Mucosa of stomach (tissue), 1 donor: Measurements from ENCODE around the gene SCARB1.

ENCODE experiments used
- H3K27me3 ChIP-seq: one replicate; pipeline ENCODE4 v1.7.0; 2013; ENCODE audit warnings: mild to moderate bottlenecking, low read length; ENCODE audit not compliant: control insufficient read depth, insufficient read depth
- H3K36me3 ChIP-seq: one replicate; pipeline ENCODE4 v1.7.0; 2013; ENCODE audit warnings: low read length; ENCODE audit not compliant: control insufficient read depth, insufficient read depth
- H3K4me1 ChIP-seq: one replicate; pipeline ENCODE4 v1.7.0; 2013; ENCODE audit warnings: mild to moderate bottlenecking, low read length; ENCODE audit not compliant: control insufficient read depth, insufficient read depth
- H3K4me3 ChIP-seq: one replicate; pipeline ENCODE4 v1.7.0; 2013; ENCODE audit warnings: low read length
- H3K9ac ChIP-seq: one replicate; pipeline ENCODE4 v1.7.0; 2013; ENCODE audit warnings: mild to moderate bottlenecking, low read length, moderate library complexity
- H3K9me3 ChIP-seq: one replicate; pipeline ENCODE4 v1.7.0; 2013; ENCODE audit warnings: mild to moderate bottlenecking, low read length, moderate library complexity; ENCODE audit not compliant: control insufficient read depth
- donor health status: Pancreatic carcinoma.

The SCARB1 gene

DNA sequence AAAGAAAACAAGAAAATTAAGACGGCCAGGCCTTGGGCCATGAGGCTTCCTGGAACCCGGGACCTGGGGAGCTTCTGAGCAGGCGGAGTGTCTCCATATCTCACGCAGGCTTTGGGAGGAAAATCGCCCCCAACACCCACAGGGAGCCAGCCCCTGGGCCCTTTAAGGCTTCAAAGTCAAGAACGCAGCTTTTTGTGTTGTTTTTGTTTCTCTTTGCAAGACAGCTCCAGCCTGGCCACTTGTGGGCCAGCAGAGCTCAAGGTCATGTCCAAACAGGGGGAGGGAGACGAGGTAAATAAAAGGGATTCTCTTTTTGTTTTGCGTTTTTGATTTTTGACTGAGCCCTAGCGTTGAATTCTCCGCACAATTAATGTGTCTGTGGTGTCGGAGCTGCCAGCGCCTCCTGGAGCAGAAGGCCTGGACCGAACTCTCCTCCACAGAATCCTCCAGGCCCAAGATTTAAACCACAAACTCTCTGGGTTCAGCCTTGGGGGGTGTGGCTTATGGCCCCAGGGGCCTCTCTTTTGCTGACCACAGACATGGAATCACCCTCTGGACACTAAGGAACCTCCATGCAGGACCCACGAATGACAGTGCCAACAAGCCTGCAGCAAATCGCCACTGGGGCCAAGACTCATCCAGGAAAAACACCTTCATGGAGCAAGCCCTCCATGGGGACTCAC, 8.2 kb downstream of the SCARB1 start:
- peaks cover 33% of the 10 kb centered on the region for H3K4me1 ChIP-seq
- no peak overlapping the region for H3K9ac ChIP-seq
- H3K9me3 ChIP-seq: no peaks in the 10 kb centered on the region
- no peak overlapping the region for H3K4me3 ChIP-seq
- H3K27me3 ChIP-seq: no peaks in the 10 kb centered on the region
- H3K36me3 ChIP-seq: no peaks in the 10 kb centered on the region

DNA sequence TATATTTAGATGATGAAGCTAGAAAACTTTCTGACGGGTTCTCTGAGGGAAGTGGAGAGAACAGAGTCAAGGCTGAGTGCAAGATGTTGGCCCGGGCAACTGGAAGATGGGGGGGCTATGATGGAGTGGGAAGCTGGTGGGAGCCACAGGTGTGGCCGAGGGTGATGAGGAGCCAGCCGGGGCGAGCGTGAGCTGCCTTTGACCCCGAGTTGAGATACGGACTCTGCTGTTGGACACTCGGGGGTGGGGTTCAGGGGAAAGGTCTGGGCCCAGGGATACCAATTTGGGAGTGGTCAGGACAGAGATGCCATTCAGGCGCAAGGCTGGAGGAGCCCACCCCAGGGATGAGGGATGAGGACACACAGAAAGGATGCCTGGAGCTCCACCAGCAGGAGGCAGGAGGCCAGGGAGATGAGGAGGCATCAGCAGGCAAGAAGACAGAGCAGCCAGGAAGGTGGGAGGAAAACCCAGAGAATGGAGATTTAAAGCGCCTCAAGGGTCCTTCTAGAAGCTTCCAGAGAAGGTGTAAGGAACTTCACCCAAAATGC, 9.0 kb downstream of the SCARB1 start:
- H3K4me3 ChIP-seq: no peak overlapping the region
- H3K9ac ChIP-seq: no peak overlapping the region
- H3K4me1 ChIP-seq: peaks cover 33% of the 10 kb centered on the region
- no peaks in the 10 kb centered on the region for H3K36me3 ChIP-seq
- H3K9me3 ChIP-seq: no peaks in the 10 kb centered on the region
- no peaks in the 10 kb centered on the region for H3K27me3 ChIP-seq

- no peak overlapping the region for H3K4me3 ChIP-seq
- H3K36me3 ChIP-seq: no peaks in the 10 kb centered on the region
- peaks cover 33% of the 10 kb centered on the region for H3K4me1 ChIP-seq
- no peaks in the 10 kb centered on the region for H3K27me3 ChIP-seq
- H3K9me3 ChIP-seq: no peaks in the 10 kb centered on the region
- H3K9ac ChIP-seq: no peak overlapping the region
Observed at GRCh38 chr12:124853781-124854636, 9.7 kb downstream of the SCARB1 start.

GRCh38 chr12:124852911-124853427, 10.7 kb downstream of the SCARB1 start:
- H3K4me1 ChIP-seq: peaks cover 33% of the 10 kb centered on the region
- no peaks in the 10 kb centered on the region for H3K36me3 ChIP-seq
- H3K9ac ChIP-seq: no peak overlapping the region
- H3K9me3 ChIP-seq: no peaks in the 10 kb centered on the region
- H3K27me3 ChIP-seq: no peaks in the 10 kb centered on the region
- H3K4me3 ChIP-seq: no peak overlapping the region

DNA sequence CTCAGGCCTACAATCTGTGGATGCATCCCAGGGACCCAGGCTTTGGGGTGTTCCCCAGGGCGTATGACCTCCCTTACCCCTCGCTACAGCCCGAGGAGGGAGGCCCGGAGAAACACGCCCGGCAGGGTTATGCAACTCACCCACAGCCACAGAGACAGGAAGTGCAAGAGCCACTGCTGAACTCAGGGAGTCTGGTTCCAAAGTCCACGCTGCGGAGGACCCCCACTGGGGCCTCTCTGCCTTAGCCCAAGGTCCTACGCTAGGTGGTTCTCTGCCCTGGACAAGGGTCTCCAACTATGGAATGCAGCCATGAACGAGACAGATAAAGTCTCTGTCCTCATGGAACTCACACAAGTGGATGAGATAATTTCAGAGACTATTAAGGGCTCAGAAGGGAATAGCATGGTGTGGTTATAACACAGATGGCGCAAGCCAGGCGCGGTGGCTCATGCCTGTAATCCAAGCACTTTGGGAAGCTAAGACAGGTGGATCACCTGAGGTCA, 11.3 kb downstream of the SCARB1 start:
- Histone ChIP-seq H3K27me3 (no peaks in the 10 kb centered on the region), H3K4me3 (no peak overlapping the region), H3K36me3 (no peaks in the 10 kb centered on the region), H3K9ac (no peak overlapping the region), H3K4me1 (peaks cover 33% of the 10 kb centered on the region), H3K9me3 (no peaks in the 10 kb centered on the region)

GRCh38 chr12:124851342-124851741, 12.3 kb downstream of the SCARB1 start:
- no peaks in the 10 kb centered on the region for H3K9me3 ChIP-seq
- H3K9ac ChIP-seq: no peak overlapping the region
- H3K4me1 ChIP-seq: peaks cover 28% of the 10 kb centered on the region
- no peaks in the 10 kb centered on the region for H3K36me3 ChIP-seq
- H3K27me3 ChIP-seq: no peaks in the 10 kb centered on the region
- no peak overlapping the region for H3K4me3 ChIP-seq

- H3K36me3 ChIP-seq: no peaks in the 10 kb centered on the region
- H3K4me1 ChIP-seq: peaks cover 21% of the 10 kb centered on the region
- H3K4me3 ChIP-seq: no peak overlapping the region
- no peak overlapping the region for H3K9ac ChIP-seq
- H3K27me3 ChIP-seq: no peaks in the 10 kb centered on the region
- no peaks in the 10 kb centered on the region for H3K9me3 ChIP-seq
Observed at GRCh38 chr12:124849382-124849781, 14.3 kb downstream of the SCARB1 start.

DNA sequence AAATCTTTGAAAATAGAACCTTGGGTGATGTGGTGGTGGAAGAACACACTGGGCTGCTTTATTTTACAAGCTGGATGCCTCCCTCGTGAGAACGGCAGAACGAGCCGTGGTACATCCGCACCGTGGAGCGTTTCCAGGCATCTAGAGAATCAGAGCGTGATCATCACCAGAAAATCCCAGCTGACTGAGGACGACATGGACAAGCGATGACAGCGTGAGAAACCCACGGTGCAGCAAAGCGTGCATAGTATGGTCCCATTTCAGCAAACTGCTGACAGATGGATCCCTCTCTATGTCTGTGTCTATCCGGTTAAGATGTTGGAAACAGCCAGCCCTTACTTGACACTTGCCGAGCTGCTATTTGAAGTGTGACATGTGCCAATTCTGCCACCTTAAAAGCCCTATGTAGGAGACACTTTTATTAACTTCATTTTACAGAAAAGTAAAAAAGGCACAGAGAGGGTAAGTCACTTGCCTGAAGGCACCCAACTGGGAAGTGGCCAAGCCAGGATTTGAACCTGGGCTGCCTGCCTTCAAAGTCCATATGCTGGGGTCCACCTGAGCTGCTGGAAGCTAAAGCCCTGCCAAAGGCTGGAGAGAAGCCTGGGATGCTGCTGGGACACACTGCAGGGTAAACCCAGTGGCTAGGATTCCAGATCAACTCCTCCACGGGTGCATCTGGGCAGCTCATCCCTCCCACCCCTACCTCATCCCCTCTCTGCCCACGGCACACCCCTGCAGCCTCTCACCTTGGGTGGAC, 14.9 kb downstream of the SCARB1 start:
- Histone ChIP-seq H3K9me3 (no peaks in the 10 kb centered on the region), H3K36me3 (no peaks in the 10 kb centered on the region), H3K27me3 (no peaks in the 10 kb centered on the region), H3K4me1 (peaks cover 15% of the 10 kb centered on the region), H3K9ac (no peak overlapping the region), H3K4me3 (no peak overlapping the region)

DNA sequence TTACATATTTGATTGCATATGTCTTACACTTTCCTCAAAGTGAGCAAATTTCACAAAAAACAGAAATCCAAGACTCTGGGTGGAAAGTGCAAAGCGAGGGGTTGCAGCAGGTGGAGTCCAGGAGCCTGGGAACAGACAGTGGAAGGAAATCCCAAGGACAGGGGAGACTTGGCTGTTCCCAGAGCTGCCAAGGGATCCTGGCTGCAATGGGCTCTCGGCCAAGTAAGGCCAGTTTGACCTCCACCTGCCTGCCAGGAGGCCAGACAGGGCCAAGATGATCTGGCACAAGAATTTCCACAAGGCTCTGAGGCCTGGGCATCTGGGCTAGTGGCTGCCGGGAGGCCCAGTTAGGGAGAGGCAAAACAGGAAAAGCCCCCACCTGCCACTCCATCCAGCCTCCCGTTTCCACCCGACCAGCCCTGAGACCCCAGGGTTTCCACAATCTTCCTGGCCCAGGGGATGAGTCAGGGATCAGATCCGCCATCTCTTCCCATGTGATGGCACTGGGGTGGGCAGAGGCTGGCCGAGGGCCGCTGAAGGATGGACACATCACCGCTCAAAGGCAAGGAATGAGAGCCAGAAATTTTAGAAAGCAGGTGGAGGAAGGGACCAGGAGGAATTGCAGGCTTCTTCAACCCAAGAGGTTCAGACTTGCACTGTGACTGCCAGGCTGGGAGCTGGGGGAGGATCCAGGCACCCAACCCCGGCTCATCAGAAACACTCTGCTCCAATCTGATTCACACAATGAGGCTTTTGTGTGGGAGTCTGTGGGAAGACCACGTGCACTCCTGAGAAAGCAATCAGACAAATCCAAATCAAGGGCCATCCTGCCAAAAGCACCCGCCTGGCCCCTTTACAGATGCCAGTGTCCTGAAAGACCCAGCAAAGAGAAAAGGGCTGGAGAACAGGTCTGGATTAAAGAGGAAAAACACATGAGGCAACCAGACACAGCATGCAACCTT, 16.3 kb downstream of the SCARB1 start:
- no peaks in the 10 kb centered on the region for H3K27me3 ChIP-seq
- peaks cover 18% of the 10 kb centered on the region for H3K4me1 ChIP-seq
- H3K4me3 ChIP-seq: no peak overlapping the region
- no peak overlapping the region for H3K9ac ChIP-seq
- no peaks in the 10 kb centered on the region for H3K9me3 ChIP-seq
- no peaks in the 10 kb centered on the region for H3K36me3 ChIP-seq

DNA sequence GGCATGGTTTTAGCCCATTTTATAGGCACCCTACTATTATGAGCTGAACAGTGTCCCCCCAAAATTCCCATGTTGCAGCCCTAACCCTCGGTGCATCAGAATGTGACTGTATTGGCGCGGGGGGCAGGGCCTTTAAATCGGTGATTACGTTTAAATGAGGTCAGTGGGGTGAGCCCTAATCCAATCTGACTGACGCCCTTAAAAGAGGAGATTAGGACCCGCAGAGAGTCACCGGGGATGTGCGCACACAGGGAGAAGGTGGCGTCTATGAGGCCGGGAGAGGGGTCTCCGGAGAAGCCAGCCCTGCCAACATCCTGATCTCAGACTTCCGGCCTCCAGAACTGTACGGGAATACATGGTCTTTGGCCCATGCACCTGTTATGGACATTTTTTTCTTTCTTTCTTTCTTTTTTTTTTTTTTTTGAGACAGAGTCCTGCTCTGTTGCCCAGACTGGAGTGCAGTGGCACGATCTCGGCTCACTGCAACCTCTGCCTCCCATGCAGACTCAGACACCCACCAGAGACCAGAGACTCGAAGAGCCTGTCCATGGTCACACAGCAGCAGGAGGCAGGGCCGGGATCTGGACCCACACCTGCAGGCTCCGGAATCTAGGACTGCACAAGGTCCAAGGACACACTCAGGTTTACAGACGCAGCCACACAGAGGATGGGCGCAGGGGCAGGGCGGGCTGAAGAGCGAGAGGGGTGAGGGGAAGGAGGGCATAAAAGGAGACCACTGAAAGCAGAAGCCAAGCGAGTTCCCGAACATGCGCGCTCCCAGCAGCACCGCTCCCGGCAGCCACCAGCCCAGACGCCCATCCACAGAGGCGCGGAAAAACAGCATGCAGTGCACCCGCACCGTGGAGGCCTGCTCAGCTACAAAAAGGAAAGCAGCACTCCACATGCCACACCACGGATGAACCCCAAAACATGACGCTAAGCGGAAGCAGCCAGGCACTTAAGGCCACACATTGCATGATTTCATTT, 19.0 kb downstream of the SCARB1 start:
- Histone ChIP-seq H3K36me3 (no peaks in the 10 kb centered on the region), H3K27me3 (no peaks in the 10 kb centered on the region), H3K9me3 (no peaks in the 10 kb centered on the region), H3K9ac (no peak overlapping the region), H3K4me3 (no peak overlapping the region), H3K4me1 (peaks cover 20% of the 10 kb centered on the region)
